Thymus (tissue), 11 donors: ENCODE measurements around the gene EVC. TPM values are rescaled to one million over a fixed set of nuclear protein-coding genes. Genes with fewer than 3 reads are reported as not detected.

Source experiments
- DNase-seq, 9 donors: peaks; one replicate each; pipeline ENCODE4 v3.0.0-alpha.2; 2013; ENCODE audit warnings: low spot score in 9 of 9, low read depth in 6 of 9, missing footprints in 1 of 9
- H3K27ac ChIP-seq, 2 donors: one replicate each; pipeline ENCODE4 v1.5.1; 2013; ENCODE audit warnings: control low read depth in 1 of 2, low read depth in 1 of 2, low read length in 1 of 2, mild to moderate bottlenecking in 1 of 2, moderate library complexity in 1 of 2
- H3K27me3 ChIP-seq, 2 donors: one replicate each; pipeline ENCODE4 v1.5.1; 2013; ENCODE audit warnings: low read length in 1 of 2; ENCODE audit not compliant: control insufficient read depth in 2 of 2, insufficient read depth in 1 of 2
- H3K36me3 ChIP-seq, 2 donors: one replicate each; pipeline ENCODE4 v1.5.1; 2013; ENCODE audit warnings: low read length in 1 of 2, mild to moderate bottlenecking in 1 of 2, moderate library complexity in 1 of 2; ENCODE audit not compliant: control insufficient read depth in 2 of 2, insufficient read depth in 2 of 2
- H3K4me1 ChIP-seq, 2 donors: one replicate each; pipeline ENCODE4 v1.5.1; 2013; ENCODE audit warnings: low read length in 2 of 2; ENCODE audit not compliant: control insufficient read depth in 2 of 2, insufficient read depth in 2 of 2
- H3K4me3 ChIP-seq, 2 donors: one replicate each; pipeline ENCODE4 v1.5.1; 2013; ENCODE audit warnings: low read length in 2 of 2, control low read depth in 1 of 2, mild to moderate bottlenecking in 1 of 2
- H3K9me3 ChIP-seq, 2 donors: one replicate each; pipeline ENCODE4 v1.5.1; 2013; ENCODE audit warnings: low read length in 1 of 2, mild to moderate bottlenecking in 1 of 2; ENCODE audit not compliant: control insufficient read depth in 2 of 2, insufficient read depth in 1 of 2
- WGBS: extraction: QIAGEN DNeasy Blood & Tissue Kit; methylation state at CpG from one replicate; pipeline ENCODE4 v1.1.7; 2013; 5-methylcytosine and 5-hydroxymethylcytosine counted together
- polyA plus RNA-seq: library from polyadenylated mRNA; stranded (reverse); fragments of 200-250 nt; gene quantifications from one replicate; pipeline ENCODE4 v1.2.3, GENCODE V29; 2013
- total RNA-seq: library from RNA; stranded (reverse); fragments of 120-200 nt; gene quantifications from one replicate; pipeline ENCODE4 v1.2.4, GENCODE V29; 2013
- donor health status: healthy.

Gene EVC
- total and polyA plus RNA-seq, 2 donors: 1.6 to 3.1 TPM

DNA sequence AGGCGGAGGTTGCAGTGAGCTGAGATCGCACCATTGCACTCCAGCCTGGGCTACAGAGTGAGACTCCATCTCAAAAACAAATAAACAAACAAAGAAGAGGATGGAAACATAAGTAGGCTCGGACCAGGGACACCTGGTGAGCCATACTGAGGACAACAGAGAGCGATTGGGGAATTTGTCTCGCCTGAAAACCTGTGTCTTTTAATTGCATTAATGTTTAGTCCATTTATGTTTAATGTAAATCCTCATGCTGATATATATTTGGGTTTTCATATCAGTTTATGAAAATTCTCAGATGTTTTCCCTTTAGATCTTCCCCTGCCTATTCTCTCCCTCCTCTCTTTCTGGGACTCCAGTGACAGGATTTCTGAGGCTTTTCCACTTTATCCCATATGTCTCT lies 84.6 kb downstream of the EVC start:
- Histone ChIP-seq H3K4me3 (no peak overlapping the region), H3K27me3 (no peaks in the 10 kb centered on the region), H3K4me1 (no peaks in the 10 kb centered on the region), H3K27ac (no peak overlapping the region), H3K9me3 (no peaks in the 10 kb centered on the region), H3K36me3 (no peaks in the 10 kb centered on the region)
- WGBS: 89% methylated on average over 5 of the region's 5 CpGs
- DNase-seq: no peak

DNA sequence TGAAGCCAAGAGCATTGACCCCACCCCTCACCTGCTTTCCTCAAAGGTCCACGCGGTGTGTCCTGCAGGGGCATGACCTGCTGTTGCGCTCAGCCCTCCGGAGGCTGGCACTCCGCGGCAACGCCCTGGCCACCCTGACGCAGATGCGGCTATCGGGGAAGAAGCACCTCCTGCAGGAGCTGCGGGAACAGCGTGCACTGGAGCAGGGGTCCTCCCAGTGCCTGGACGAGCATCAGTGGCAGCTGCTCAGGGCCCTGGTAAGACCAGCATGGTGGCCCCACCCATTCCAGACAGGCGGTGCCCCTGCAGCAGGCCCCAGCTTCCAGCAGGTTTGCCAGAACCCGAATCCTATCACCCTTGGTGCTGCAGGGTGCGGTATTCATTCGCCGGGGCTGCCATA lies 86.0 kb downstream of the EVC start:
- no peak for DNase-seq
- WGBS: 94% methylated on average over 18 of the region's 18 CpGs

DNA sequence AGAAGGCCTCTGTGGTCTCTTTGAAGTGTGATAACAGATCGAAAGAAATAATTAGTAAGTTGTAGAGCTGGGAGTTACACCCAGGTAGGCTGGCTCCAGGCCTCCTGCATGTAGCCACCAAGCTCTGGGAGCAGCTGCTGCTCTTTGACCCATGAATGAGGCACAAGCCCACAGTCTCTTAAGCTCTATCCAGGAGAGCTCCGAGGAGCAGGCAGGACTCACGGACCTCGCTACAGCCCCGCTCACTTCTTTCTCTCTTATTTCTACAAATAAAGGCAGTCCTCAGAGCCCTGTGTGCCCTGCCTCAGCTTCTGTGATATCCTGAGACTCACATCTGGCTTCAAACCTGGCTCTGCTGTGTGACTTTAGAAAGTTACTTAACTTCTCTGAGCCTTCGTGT lies 86.9 kb downstream of the EVC start:
- H3K27me3 ChIP-seq: no peaks in the 10 kb centered on the region
- no peak overlapping the region for H3K27ac ChIP-seq
- H3K4me3 ChIP-seq: no peak overlapping the region
- H3K36me3 ChIP-seq: no peaks in the 10 kb centered on the region
- 94% methylated on average over 6 of the region's 6 CpGs for WGBS
- H3K9me3 ChIP-seq: no peaks in the 10 kb centered on the region
- DNase-seq: no peak
- no peaks in the 10 kb centered on the region for H3K4me1 ChIP-seq

More for the DNA sequence above, 86.0 kb downstream of the EVC start:
- H3K27ac ChIP-seq: no peak overlapping the region
- no peaks in the 10 kb centered on the region for H3K36me3 ChIP-seq
- no peaks in the 10 kb centered on the region for H3K4me1 ChIP-seq
- no peak overlapping the region for H3K4me3 ChIP-seq
- no peaks in the 10 kb centered on the region for H3K9me3 ChIP-seq
- H3K27me3 ChIP-seq: no peaks in the 10 kb centered on the region

DNA sequence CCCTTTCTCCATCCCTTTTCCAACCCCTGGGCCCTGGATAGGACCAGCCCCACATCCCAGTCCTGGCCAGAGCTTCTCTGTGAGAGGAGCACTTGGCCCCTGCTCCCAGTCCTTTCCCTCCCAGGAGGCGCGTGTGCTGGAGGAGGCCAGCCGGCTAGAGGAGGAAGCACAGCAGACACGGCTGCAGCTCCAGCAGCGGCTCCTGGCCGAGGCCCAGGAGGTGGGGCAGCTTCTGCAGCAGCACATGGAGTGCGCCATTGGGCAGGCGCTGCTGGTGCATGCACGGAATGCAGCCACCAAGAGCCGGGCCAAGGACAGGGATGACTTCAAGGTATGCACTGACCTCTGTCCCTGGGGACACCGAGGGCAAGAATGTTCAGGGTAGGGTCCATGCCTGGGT lies 87.5 kb downstream of the EVC start:
- 89% methylated on average over 11 of the region's 11 CpGs for WGBS
- H3K4me1 ChIP-seq: no peaks in the 10 kb centered on the region
- H3K9me3 ChIP-seq: no peaks in the 10 kb centered on the region
- H3K27me3 ChIP-seq: no peaks in the 10 kb centered on the region
- no peak for DNase-seq
- no peaks in the 10 kb centered on the region for H3K36me3 ChIP-seq
- no peak overlapping the region for H3K4me3 ChIP-seq
- no peak overlapping the region for H3K27ac ChIP-seq

GRCh38 chr4:5798946-5799345 lies 87.9 kb downstream of the EVC start:
- Histone ChIP-seq H3K9me3 (no peaks in the 10 kb centered on the region), H3K4me1 (no peaks in the 10 kb centered on the region), H3K27ac (no peak overlapping the region), H3K4me3 (no peak overlapping the region), H3K27me3 (no peaks in the 10 kb centered on the region), H3K36me3 (no peaks in the 10 kb centered on the region)
- no peak for DNase-seq
- WGBS: 96% methylated on average over 11 of the region's 11 CpGs

DNA sequence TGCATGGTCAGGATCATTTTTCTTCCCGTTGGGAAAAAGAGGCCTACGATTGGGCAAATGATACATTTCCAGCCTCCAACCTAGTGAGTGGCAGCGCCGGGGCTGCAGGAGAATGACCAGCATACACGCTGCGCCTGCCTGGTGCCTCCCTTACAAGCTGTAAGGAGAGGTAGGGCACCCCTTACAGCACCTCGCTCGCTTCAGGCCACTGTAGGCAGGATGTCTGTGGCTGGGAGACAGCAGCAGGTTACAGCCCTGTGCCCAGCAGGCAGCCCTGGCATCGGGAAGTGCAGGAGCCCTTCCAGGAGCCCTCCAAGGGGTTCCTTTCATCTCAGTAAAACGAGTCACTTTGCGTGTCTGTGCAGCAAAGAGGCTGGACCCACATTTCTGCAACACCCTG lies 88.4 kb downstream of the EVC start:
- Histone ChIP-seq H3K4me3 (no peak overlapping the region), H3K27ac (no peak overlapping the region), H3K9me3 (no peaks in the 10 kb centered on the region), H3K27me3 (no peaks in the 10 kb centered on the region), H3K4me1 (no peaks in the 10 kb centered on the region), H3K36me3 (no peaks in the 10 kb centered on the region)
- 92% methylated on average over 11 of the region's 11 CpGs for WGBS
- DNase-seq: no peak

DNA sequence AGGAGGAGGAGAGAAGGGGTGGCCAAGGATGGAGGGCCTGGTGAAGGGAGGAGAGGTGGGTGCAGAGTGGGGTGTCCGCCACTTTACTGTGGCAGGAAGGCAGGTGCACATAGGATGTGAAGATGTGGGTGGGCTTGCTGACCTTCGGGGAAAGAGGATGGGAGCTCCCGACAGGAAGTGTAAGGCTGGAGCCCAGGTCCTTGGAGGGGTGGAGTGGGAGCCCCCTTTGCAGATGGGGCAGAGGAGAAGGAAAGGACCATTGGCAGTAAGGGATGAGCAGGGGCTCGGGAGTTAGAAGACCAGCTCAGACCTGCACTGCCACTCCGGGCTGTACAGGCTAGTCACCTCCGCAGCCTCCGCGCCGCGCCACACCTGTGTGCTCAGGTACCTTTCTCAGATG lies 89.5 kb downstream of the EVC start:
- Histone ChIP-seq H3K27ac (no peak overlapping the region), H3K4me1 (no peaks in the 10 kb centered on the region), H3K4me3 (no peak overlapping the region), H3K36me3 (no peaks in the 10 kb centered on the region), H3K9me3 (no peaks in the 10 kb centered on the region), H3K27me3 (no peaks in the 10 kb centered on the region)
- no peak for DNase-seq
- WGBS: 92% methylated on average over 10 of the region's 10 CpGs

- H3K27me3 ChIP-seq: no peaks in the 10 kb centered on the region
- no peak overlapping the region for H3K4me3 ChIP-seq
- no peak overlapping the region for H3K27ac ChIP-seq
- no peaks in the 10 kb centered on the region for H3K9me3 ChIP-seq
- no peaks in the 10 kb centered on the region for H3K4me1 ChIP-seq
- 92% methylated on average over 13 of the region's 13 CpGs for WGBS
- no peaks in the 10 kb centered on the region for H3K36me3 ChIP-seq
- no peak for DNase-seq
Measured at GRCh38 chr4:5801696-5802095, 90.7 kb downstream of the EVC start.

GRCh38 chr4:5802565-5802964 lies 91.6 kb downstream of the EVC start:
- H3K4me3 ChIP-seq: no peak overlapping the region
- H3K27ac ChIP-seq: no peak overlapping the region
- no peaks in the 10 kb centered on the region for H3K27me3 ChIP-seq
- H3K9me3 ChIP-seq: no peaks in the 10 kb centered on the region
- no peaks in the 10 kb centered on the region for H3K4me1 ChIP-seq
- 92% methylated on average over 12 of the region's 12 CpGs for WGBS
- no peaks in the 10 kb centered on the region for H3K36me3 ChIP-seq
- no peak for DNase-seq

GRCh38 chr4:5804656-5805055 lies 93.7 kb downstream of the EVC start:
- Histone ChIP-seq H3K4me1 (no peaks in the 10 kb centered on the region), H3K27ac (no peak overlapping the region), H3K27me3 (no peaks in the 10 kb centered on the region), H3K36me3 (no peaks in the 10 kb centered on the region), H3K9me3 (no peaks in the 10 kb centered on the region), H3K4me3 (no peak overlapping the region)
- no peak for DNase-seq
- WGBS: 97% methylated on average over 14 of the region's 14 CpGs
